ENCODE measurements around the gene DEPDC5.

The DEPDC5 gene

DNA sequence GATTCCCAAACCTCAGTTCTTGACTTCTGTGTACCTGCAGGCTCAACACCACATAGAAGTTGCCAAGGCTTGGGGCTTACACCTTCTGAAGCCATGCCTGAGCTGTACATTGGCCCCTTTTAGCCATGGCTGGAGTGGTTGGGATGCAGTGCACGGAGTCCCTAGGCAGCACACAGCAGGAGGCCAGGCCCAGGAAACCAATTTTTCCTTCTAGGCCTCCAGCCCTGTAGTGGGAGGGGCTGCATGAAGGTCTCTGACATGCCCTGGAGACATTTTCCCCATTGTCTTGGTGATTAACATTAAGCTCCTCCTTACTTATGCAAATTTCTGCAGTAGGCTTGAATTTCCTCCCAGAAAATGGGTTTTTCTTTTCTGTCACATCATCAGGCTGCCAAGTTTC lies 94.6 kb downstream of the DEPDC5 start:
- no peaks in the 10 kb centered on the region for H3K9me2 ChIP-seq (replicated peaks; ENCODE audit: control insufficient read depth, low read length)
- H3K4me1 ChIP-seq (ENCODE audit: control insufficient read depth, low read length) = peaks cover 4% of the 10 kb centered on the region; the same call in 1 of the 2 replicates
- TF ChIP-seq, protein P1, sequence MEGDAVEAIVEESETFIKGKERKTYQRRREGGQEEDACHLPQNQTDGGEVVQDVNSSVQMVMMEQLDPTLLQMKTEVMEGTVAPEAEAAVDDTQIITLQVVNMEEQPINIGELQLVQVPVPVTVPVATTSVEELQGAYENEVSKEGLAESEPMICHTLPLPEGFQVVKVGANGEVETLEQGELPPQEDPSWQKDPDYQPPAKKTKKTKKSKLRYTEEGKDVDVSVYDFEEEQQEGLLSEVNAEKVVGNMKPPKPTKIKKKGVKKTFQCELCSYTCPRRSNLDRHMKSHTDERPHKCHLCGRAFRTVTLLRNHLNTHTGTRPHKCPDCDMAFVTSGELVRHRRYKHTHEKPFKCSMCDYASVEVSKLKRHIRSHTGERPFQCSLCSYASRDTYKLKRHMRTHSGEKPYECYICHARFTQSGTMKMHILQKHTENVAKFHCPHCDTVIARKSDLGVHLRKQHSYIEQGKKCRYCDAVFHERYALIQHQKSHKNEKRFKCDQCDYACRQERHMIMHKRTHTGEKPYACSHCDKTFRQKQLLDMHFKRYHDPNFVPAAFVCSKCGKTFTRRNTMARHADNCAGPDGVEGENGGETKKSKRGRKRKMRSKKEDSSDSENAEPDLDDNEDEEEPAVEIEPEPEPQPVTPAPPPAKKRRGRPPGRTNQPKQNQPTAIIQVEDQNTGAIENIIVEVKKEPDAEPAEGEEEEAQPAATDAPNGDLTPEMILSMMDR (IDR thresholded peaks at IDR 0.05; ENCODE audit: low read depth, low read length, poor library complexity, severe bottlenecking) = no peak
- TF ChIP-seq EZH2phosphoT487 (IDR thresholded peaks at IDR 0.05; ENCODE audit: borderline replicate concordance, low read length) = no peak
- peaks cover 77% of the 10 kb centered on the region for H3K36me3 ChIP-seq (ENCODE audit: control insufficient read depth, low read length)
- no peak overlapping the region for H3K4me3 ChIP-seq (ENCODE audit: low read length)
- no peaks in the 10 kb centered on the region for H3F3A ChIP-seq (ENCODE audit: control insufficient read depth, insufficient read depth)
- no peaks in the 10 kb centered on the region for H4K20me1 ChIP-seq (ENCODE audit: control insufficient read depth, insufficient read depth, low read depth, low read length)
- no peaks in the 10 kb centered on the region for H3K27me3 ChIP-seq (ENCODE audit: control insufficient read depth, low read length)
- no peak overlapping the region for H3K27ac ChIP-seq (ENCODE audit: low read depth, low read length)
- no peak overlapping the region for H3K4me2 ChIP-seq (ENCODE audit: low read length)
- H3K79me2 ChIP-seq (ENCODE audit: control insufficient read depth, low read length) = no peaks in the 10 kb centered on the region
- no peaks in the 10 kb centered on the region for H3K9me3 ChIP-seq (ENCODE audit: control insufficient read depth, insufficient read depth, low read length)

DNA sequence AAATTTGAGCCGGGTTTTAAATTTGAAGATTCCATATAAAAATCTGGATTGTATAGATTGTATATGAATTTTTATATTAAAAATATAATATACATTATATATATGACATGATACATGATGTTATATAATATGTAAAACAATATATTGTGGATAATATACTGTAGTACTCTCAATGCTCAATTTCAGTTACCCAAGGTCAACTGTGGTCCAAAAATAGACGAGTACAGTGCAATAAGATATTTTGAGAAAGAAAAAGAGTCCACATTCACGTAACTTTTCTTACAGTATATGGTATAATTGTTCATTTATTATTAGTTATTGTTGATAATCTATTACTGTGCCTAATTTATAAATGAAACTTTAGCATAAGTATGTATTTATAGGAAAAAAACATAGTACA lies 96.3 kb downstream of the DEPDC5 start:
- no peaks in the 10 kb centered on the region for H4K20me1 ChIP-seq (ENCODE audit: control insufficient read depth, insufficient read depth, low read depth, low read length)
- no peaks in the 10 kb centered on the region for H3K9me2 ChIP-seq (replicated peaks; ENCODE audit: control insufficient read depth, low read length)
- no peak overlapping the region for H3K4me3 ChIP-seq (ENCODE audit: low read length)
- peaks cover 75% of the 10 kb centered on the region for H3K36me3 ChIP-seq (ENCODE audit: control insufficient read depth, low read length)
- no peaks in the 10 kb centered on the region for H3K79me2 ChIP-seq (ENCODE audit: control insufficient read depth, low read length)
- TF ChIP-seq EZH2phosphoT487 (IDR thresholded peaks at IDR 0.05; ENCODE audit: borderline replicate concordance, low read length) = no peak
- TF ChIP-seq, protein P1 (IDR thresholded peaks at IDR 0.05; ENCODE audit: low read depth, low read length, poor library complexity, severe bottlenecking) = no peak
- H3F3A ChIP-seq (ENCODE audit: control insufficient read depth, insufficient read depth) = no peaks in the 10 kb centered on the region
- H3K27ac ChIP-seq (ENCODE audit: low read depth, low read length) = no peak overlapping the region
- H3K4me1 ChIP-seq (ENCODE audit: control insufficient read depth, low read length) = peaks cover 4% of the 10 kb centered on the region; the same call in 1 of the 2 replicates
- H3K27me3 ChIP-seq (ENCODE audit: control insufficient read depth, low read length) = no peaks in the 10 kb centered on the region
- no peak overlapping the region for H3K4me2 ChIP-seq (ENCODE audit: low read length)
- H3K9me3 ChIP-seq (ENCODE audit: control insufficient read depth, insufficient read depth, low read length) = no peaks in the 10 kb centered on the region

GRCh38 chr22:31852691-31853421 lies 99.0 kb downstream of the DEPDC5 start:
- Histone ChIP-seq H3K27me3 (ENCODE audit: control insufficient read depth, low read length) (no peaks in the 10 kb centered on the region), H3F3A (ENCODE audit: control insufficient read depth, insufficient read depth) (no peaks in the 10 kb centered on the region), H3K4me1 (ENCODE audit: control insufficient read depth, low read length) (no peaks in the 10 kb centered on the region), H3K9me2 (replicated peaks; ENCODE audit: control insufficient read depth, low read length) (no peaks in the 10 kb centered on the region), H3K36me3 (ENCODE audit: control insufficient read depth, low read length) (peaks cover 62% of the 10 kb centered on the region), H4K20me1 (ENCODE audit: control insufficient read depth, insufficient read depth, low read depth, low read length) (no peaks in the 10 kb centered on the region), H3K79me2 (ENCODE audit: control insufficient read depth, low read length) (no peaks in the 10 kb centered on the region), H3K27ac (ENCODE audit: low read depth, low read length) (no peak overlapping the region), H3K4me2 (ENCODE audit: low read length) (no peak overlapping the region), H3K4me3 (ENCODE audit: low read length) (no peak overlapping the region), H3K9me3 (ENCODE audit: control insufficient read depth, insufficient read depth, low read length) (no peaks in the 10 kb centered on the region)
- no peak for TF ChIP-seq EZH2phosphoT487 (IDR thresholded peaks at IDR 0.05; ENCODE audit: borderline replicate concordance, low read length)
- TF ChIP-seq, protein P1 (IDR thresholded peaks at IDR 0.05; ENCODE audit: low read depth, low read length, poor library complexity, severe bottlenecking) = no peak
